Cerebellar cortex (tissue), 1 donor: ENCODE results near the gene ZBTB34.
A peak's percentile ranks its signal among the peaks of the same experiment; 100 is the strongest.
"Not testable (repeated sequence)": the region's sequence is repeated elsewhere in the genome, so short reads cannot be mapped to it uniquely, and the experiment has no call there.

Experiments
- DNase-seq: peaks from one replicate; pipeline ENCODE4 v3.0.0-alpha.2; 2015; ENCODE audit warnings: low spot score

ZBTB34 gene, protein sequence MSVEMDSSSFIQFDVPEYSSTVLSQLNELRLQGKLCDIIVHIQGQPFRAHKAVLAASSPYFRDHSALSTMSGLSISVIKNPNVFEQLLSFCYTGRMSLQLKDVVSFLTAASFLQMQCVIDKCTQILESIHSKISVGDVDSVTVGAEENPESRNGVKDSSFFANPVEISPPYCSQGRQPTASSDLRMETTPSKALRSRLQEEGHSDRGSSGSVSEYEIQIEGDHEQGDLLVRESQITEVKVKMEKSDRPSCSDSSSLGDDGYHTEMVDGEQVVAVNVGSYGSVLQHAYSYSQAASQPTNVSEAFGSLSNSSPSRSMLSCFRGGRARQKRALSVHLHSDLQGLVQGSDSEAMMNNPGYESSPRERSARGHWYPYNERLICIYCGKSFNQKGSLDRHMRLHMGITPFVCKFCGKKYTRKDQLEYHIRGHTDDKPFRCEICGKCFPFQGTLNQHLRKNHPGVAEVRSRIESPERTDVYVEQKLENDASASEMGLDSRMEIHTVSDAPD

DNA sequence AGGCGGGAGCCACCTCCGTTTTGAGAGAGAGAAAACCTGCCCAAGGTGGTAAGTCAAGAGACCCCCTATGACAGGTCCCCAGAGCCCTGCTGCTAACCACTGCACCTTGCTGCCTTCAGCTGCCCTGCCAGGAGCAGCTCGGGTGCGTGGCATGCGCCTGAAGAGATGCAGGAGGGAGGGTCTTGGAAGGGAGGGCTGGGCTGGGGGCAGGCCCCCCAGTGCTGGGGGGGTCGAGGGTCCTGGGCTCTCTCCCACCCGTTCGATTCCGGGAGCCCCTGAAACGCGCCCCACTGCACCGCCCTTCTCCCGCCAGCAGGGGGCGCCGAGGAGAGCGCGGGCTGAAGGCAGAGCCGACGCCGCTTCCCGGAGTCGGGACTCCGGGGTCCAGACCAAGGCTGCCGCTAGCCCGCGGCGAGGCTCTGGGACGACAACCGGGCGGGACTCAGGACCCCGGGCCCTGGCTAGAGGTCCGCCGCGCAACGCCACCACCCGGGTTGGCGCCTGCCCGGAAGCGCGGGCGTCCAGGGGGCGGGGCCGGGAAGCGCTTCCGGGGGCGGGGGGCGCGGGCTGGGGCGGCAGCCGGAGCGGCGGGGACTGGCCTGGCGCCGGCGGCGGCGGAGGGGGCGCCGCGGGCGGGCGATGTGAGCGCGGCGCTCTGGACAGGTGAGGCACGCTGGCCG, at the start of gene ZBTB34:
ZBTB34 (plus strand) TSS at position 563 of the 680 bp plus-strand sequence. CDS start 18,761 bp downstream, outside the sequence.
- peak; percentile 51 for DNase-seq

DNA sequence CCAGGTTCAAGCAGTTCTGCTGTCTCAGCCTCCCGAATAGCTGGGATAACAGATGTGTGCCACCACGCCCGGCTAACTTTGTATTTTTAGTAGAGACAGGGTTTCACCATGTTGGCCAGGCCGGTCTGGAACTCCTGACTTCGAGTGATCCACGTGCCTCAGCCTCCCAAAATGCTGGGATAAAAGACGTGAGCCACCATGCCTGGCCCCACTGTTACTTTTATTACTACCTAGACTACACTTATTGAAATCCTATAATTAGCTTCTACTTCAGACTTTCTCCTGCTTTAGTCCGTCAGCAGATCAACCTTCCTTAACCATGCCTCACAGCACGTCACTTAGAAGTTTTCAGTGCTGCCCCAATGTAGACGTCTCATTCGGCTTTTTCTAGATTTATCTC, 47.4 kb upstream of the ZBTB34 start:
- no peak for DNase-seq

DNA sequence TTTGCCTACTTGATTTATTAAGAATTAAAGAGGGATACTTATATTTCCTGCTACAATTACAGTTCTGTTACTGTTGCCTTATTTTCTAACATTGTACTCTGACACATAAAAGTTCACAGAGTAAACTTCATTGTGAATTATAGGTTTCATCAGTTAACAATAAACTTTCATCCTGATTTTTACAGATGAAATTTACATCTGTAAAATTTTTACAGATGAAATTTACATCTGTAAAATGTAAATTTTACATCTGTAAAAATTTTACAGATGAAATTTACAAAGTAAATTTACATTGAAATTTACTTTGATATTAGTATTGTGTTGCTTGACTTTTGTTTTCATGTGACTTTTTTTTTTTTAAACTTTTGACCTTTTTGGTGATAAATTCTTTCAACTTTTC, 46.3 kb upstream of the ZBTB34 start:
- no peak for DNase-seq

DNA sequence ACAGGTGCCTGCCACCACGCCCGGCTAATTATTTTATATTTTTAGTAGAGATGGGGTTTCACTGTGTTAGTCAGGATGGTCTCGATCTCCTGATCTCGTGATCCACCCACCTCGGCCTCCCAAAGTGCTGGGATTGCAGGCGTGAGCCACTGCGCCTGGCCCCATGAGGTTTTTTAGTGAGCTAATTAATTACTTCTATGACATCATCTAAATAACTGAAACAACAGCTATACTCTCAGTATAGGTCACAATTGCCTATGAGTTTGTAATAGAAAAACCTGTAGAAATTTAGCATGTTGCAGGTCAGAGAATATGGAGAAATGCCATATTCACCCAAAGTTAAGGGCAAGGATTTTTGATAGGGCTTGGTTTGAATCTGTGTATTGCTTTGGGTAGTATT, 42.8 kb upstream of the ZBTB34 start:
- DNase-seq: not testable (repeated sequence)

DNA sequence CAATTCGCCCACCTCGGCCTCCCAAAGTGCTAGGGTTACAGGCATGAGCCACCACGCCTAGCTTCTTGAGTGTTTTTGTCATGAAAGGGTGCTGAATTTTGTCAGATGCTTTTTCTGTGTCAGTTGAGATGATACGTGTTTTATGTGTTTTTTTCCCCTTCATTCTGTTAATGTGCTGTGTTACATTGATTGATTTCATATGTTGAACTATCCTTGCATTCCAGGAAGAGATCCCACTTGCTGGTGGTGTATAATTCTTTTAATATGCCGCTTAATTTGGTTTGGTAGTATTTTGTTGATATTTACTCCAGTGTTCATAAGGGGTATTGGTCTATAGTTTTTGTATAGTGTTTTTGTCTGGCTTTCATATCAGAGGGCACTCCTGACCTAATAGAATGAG, 42.0 kb upstream of the ZBTB34 start:
- DNase-seq: no peak

DNA sequence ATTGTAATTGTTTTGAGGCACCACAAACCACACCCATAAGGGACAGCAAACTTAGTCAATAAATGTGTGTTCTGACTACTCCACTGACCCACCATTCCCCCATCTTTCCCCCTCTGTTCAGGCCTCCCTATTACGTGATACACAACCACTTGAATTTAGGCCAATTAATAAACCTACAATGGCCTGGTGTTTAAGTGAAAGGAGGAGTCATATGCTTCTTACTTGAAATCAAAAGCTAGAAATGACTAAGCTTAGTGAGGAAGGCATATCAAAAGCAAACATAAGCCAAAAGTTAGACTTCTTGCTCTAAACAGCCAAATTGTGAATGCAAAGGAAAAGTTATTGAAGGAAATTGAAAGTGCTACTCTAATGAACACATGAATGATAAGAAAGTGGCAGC, 41.0 kb upstream of the ZBTB34 start:
- DNase-seq: no peak

DNA sequence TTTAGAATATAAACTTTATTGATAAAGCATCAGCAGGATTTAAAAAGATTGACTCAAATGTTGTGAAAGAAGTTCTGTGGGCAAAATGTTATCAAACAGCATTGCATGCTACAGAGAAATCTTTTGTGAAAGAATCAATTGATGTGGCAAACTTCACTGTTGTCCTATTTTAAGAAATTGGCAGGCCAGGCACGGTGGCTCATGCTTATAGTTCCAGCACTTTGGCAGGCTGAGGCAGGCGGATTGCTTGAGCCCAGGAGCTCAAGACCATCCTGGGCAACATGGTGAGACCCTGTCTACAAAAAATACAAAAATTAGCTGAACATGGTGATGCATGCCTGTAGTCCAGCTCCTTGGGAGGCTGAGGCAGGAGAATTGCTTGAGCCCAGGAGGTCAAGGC, 38.2 kb upstream of the ZBTB34 start:
- DNase-seq: peak; percentile 18

DNA sequence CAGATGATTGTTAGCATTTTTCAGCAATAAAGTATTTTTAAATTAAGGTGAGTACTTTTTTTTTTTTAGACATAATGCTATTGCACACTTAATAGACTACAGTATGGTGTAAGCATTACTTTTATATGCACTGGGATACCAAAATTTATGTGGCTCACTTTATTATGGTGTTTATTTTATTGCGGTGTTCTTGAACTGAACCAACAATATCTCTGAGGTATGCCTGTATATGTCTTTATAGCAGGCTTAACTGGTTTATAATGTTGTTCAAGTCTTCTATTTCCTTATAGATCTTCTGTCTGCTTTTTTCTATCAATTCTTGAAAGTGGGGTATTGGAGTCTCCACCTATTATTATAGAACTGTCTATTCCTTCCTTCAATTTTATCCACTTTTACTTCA, 37.6 kb upstream of the ZBTB34 start:
- no peak for DNase-seq

DNA sequence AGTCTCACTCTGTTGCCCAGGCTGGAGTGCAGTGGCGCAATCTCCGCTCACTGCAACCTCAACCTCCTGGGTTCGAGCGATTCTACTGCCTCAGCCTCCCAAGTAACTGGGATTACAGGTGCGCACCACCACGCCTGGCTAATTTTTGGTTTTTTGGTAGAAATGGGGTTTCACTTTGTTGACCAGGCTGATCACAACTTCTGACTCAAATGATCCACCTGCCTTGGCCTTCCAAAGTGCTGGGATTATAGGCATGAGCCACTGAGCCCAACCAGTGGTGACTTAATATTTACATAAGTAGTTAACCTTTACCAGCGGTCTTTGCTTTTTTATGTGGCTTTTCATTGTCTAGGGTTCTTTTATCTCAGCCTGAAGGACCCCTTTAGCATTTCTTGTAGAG, 36.4 kb upstream of the ZBTB34 start:
- not testable (repeated sequence) for DNase-seq

DNA sequence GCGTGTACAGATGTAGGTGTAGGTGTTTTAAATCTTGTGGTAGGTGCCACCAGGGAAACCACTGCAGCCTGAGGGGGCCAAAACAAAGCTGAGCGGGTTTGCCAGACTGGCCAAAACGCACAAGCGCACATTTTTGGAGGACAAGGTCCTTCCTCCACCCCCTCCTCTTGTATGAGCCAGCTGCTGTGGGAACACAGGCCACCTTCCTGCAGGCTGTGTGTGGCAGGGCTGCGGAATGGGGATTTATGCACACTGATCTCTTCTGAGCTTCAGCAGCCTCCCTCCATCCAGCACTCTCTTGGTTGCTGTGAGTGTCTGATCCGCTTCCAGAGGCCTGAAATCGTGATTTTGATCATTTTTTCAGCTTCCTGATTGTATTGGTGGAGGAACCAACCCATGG, 33.2 kb upstream of the ZBTB34 start:
- no peak for DNase-seq

DNA sequence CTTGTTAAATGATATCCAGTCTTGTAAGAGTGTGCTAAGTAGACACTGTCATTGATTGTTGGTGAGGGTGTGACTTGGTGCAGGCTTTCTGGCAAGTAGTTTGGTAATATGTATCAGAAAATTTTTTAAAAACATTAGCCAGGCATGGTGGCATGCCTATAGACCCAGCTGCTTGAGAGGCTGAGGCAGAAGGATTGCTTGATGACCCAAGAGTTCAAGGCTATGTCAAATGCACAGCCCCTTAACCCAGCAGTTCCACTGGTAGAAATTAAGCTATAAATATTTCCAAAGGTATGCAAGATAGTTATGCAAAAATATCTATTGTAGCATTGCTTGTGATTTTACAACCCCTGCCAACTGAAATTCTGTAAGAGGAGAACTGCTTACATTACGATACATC, 31.4 kb upstream of the ZBTB34 start:
- no peak for DNase-seq

DNA sequence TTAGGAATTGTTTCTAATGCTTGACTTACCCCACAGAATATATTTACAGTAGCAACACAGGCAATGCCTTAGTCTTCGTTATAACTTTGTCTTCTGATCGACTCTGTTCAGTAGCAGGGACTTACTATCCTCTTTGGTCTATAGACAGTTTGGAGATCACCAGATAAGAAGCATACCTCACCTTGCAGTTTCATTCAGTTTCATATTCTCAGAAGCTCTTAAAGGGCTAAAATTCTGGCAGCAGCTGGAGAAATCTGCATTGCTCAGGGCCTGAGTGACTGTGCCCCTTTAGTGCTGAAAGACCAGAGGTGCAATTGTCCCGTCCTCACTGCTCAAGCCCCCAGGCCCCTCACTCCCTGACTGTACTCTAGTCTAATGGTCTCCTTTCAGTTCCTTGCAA, 29.6 kb upstream of the ZBTB34 start:
- no peak for DNase-seq

DNA sequence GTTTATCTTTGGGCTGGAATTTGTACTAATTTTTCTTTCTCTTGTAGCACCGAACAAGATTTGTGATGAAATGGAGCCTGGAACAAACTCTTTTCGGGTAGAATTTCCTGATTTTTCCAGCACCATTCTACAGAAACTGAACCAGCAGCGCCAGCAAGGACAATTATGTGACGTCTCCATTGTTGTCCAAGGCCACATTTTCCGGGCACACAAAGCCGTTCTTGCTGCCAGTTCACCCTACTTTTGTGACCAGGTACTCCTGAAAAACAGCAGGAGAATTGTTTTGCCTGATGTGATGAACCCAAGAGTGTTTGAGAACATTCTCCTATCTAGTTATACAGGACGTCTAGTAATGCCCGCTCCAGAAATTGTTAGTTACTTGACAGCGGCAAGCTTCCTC, 28.0 kb upstream of the ZBTB34 start:
- DNase-seq: no peak

DNA sequence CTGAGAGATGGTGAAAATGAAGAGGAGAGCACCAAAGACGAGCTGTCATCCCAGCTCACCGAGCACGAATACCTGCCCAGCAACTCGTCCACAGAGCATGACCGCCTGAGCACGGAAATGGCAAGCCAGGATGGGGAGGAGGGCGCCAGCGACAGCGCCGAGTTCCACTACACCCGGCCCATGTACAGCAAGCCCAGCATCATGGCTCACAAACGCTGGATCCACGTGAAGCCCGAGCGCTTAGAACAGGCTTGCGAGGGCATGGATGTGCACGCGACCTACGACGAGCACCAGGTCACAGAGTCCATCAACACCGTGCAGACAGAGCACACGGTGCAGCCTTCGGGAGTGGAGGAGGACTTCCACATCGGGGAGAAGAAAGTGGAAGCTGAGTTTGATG, 27.4 kb upstream of the ZBTB34 start:
- DNase-seq: no peak

DNA sequence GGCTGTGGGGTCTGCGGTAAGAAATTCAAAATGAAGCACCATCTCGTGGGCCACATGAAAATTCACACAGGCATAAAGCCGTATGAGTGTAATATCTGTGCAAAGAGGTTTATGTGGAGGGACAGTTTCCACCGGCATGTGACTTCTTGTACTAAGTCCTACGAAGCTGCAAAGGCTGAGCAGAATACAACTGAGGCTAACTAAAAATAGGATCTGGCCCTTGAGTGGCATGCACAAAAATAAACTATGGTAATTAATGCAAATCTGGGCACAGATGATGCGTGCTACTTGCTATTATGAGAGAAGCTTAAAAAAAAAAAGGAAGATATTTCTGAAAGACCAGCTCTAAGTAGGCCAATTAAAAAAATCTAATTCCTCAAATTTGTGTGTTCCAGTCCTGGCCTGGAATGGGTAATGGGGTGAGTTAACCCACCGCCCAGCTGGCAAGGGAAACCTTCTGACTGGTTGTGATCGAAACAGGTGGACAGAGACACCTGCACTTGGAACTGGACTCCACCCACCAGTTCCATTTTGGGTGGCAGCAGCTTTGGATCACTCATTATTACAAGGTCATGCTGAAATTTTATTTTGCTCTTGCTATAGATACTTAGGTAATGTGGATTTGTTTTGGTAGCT, 26.6 kb upstream of the ZBTB34 start:
- peak; percentile 33 for DNase-seq

DNA sequence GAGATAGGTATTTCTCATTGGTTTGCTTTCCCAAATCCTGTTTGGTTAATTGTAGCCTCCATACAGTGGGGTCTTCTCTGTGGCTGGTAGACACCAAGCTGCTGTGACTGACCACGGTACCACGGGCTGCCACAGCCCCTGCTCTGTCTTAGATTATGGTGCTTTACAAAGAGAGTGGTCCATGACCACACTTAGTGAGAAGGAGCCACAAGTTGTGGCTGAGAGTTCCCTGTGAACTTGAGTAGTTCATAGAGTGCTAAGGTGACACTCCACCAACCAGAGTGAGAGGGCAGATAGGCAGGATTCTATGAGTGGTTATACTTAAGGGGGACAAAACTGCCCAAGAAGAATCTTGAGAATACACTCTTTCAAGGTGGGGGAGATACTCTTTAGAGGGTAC, 25.8 kb upstream of the ZBTB34 start:
- no peak for DNase-seq

DNA sequence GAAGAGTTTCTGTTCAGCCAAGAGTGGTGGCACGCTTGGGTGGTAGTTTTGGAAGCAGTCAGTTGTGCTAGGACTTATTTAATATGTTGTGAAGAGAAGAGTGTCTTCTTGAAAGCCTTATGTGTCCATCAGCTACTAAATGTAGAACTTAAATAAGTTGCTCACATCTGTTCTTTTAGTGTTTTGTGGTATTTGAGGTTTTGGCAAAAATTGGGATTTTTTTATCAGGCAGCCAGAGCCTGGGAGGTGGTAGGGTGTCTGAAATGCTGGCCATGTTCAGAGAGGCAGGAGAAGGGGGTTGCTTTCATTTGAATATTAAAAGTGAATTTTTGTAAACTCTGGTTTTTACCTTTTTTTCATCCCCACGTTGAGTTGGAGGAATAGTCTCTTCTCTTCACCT, 24.2 kb upstream of the ZBTB34 start:
- DNase-seq: no peak

DNA sequence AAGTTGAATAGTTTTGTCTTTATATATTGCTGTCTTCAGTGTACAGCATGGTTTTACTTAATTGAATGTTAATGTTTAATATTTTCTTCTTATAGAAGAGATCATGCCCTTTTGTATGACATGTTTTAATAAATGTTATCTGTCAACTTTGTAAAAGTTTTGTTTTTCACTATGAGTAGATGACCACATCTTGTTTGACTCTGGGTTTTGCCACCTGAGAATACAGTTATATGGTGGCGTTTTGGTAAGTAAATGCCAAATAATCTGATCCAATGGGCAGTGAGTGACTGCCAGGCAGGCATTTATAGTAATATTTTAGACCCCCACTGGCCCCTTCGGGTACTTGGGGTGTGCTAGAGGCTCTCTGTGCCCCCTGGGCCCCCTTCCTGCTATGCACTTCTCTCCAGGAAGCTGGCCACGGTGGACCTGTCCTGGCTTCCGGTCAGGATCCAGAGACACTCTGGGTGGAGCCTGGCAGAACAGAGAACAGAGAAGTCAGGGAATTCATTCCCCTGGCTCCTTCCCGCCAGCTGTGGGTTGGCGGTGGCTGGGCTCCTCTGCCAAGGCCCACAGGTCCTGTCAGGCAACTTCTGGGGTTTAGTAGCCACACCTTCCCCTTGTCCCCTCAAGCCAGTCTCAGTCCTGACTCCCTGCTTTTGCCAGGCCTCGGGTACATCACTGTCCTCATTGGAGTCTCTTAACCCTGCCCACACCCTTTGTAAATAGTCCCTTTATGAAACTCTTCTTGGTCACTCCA, 22.2 kb upstream of the ZBTB34 start:
- no peak for DNase-seq

DNA sequence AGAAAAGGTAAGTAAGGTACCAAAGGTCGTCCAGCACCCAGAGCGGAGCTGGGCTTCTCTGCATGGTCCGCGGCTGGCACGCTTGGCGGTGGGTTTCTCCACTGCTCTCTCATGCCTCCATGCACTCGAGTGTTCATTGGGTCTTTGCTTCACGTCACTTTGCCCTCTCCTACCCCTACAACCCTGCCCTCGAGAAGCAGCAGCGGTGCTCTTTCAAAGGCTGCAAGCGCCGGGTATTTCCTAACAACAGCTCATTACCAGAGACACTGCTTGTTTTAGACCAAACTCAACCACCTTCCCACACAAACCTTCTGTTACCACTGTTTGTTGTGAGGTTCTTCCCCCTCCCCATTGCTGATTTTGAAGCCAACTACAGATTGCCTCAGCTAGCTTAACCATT, 21.5 kb upstream of the ZBTB34 start:
- no peak for DNase-seq

DNA sequence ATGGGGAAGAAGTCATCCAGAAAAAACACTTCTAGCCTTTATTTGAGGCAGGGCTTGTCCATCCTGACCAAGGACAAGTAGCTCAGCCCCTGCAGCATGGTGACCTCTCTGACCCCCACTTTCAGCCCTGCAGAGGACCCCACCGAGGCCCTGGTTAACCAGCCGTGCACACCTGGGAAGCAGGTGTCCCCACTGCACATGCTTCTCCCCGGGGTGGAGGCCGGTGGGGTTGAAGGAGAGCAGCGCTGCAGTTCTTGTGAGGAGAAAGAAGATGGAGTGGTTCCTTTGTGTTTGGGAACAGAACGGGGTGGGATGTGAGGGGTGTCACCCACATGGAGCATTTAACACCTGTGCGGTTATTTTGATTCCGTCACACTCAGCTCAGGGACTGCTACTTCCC, 21.1 kb upstream of the ZBTB34 start:
- DNase-seq: no peak

DNA sequence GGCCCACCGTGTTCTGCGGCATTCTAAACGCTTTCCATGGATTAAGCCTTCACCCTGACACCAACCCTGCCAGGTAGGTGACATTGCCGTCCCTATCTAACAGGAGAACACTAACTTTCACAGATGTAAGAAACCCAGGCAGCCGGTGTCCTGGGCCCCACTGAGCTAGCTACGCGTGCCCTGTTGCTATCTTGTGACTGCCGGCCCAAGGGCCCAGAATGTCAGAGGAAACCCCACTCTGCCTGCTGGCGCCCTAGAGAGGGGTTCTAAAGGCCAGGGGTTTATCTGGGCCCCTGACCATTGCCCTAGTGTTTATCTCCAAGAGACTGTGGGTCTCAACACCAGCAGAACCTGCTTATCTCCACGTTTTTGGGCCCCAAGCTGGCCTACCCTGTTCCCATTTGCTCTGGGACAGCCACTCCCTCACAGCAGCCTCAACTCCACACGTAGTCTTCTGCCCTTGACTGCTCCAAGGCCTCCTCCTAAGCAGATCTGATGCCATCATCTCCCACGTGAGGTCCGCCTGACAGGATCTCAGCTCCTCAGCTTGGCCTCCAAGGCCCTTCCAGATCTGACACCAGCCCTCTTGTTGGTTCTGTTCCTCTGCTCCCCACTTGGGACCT, 18.1 kb upstream of the ZBTB34 start:
- DNase-seq: no peak
